HG03175 (cell line): ENCODE data around the gene SPIN1.

Experiments
- ATAC-seq: cut with Tn5 transposase; IDR thresholded peaks from one replicate; pipeline ENCODE4 v1.9.1; 2021; ENCODE audit warnings: mild to moderate bottlenecking, moderate library complexity; ENCODE audit not compliant: unreplicated experiment

The SPIN1 gene

DNA sequence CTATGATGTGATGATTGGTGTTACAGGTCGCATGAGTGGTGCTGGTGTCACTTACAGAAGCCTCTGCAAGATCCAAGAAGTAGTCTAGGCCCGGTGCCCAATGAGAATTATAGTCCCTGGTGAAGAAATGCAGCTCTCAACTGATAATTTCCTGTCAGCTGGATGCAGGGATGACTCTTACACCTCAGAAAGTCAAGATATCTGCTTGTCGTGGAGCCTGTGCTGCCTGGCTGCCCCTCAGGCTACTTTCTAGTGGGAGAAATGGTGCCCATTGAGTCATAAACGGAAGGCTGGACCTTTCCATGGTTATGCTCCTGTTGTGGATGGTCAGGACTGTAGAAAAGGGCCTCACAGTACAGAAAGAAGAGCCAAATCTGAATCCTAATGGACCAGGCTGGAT is 99.9 kb downstream of the SPIN1 start:
- no peak for ATAC-seq

DNA sequence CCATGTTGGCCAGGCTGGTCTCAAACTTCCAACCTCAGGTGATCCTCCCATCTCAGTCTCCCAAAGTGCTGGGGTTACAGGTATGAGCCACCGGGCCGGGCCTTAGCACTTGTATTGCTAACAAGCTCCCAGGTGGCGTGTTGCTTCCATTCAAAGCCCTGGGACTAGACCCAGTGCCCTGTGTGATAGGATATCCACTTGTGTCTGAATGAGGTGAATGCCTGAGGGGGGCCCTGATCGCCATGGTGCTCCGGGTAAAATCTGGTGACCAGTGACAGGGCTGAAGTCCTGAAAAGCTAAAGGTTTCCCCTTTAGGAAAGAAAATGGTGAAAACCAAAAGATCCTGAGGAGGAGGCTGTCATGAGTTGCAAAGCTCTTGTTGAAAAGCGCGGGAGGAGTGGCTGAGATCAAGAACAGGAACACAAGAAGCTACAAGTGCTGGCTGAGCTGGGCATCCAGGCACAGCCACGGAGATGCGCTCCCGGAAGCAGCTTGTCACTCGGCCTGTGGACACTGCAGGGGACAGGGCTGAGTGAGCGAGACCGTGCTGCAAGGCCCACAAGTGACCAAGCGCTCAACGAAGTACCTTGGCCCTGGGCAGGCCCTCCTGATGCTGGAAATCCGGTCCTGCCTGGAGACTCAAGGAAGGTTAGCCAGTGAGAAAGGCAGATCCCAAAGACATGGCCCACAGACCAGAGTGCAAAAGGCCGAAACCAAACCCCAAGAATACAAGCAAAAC is 106.9 kb downstream of the SPIN1 start:
- ATAC-seq = no peak

DNA sequence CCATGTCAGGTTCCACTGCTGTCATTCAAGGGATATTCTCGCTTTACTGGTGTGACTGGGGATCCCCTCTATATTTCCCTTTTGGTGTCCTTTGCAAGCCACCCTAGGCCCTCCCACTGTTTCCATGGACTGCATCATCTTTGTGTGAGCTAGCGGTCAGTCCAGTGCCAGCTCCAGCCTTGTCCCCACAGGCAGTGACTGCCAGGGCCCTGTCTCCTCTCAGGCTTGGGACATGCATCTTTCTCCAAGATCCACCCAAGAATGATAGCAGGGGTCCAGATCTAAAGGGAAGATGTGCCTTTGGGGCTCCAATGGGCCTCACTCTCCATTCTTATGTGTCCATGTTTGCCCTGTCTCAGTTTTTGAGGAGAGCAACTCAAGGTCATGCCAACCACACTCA is 109.0 kb downstream of the SPIN1 start:
- no peak for ATAC-seq

DNA sequence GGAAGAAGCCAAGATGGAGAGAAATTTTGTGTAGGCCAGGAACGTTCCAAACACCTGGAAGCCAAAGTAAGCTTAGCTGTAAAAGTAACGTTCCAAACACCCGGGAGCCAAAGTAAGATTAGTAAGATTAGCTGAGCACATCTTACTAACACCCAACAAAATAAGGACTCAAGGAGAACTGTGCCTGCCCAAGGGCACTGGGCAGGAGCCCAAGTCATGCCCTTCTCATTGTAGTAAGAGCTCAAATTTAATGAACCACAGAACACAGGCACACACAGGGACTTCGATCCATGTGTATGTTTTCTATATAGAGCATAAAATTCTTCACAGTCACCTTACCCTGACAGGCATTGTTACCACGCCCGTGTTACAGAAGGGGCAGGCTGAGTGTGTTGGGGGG is 110.6 kb downstream of the SPIN1 start:
- no peak for ATAC-seq

DNA sequence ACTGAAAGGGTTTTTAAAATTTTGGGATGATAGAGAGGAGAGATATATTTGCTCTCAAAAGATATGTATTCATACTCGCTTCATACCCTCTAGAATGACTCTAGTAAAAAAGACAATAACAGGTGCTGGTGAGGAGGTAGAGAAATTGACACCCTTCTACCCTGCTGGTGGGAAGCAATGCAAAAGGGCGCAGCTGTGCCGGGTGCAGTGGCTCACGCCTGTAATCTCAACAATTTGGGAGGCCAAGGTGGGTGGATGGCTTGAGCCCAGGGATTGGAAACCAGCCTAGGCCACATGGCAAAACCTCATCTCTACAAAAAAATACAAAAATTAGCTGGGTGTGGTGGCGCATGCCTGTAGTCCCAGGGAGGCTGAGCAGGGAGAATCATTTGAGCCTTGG is 112.8 kb downstream of the SPIN1 start:
- no peak for ATAC-seq

DNA sequence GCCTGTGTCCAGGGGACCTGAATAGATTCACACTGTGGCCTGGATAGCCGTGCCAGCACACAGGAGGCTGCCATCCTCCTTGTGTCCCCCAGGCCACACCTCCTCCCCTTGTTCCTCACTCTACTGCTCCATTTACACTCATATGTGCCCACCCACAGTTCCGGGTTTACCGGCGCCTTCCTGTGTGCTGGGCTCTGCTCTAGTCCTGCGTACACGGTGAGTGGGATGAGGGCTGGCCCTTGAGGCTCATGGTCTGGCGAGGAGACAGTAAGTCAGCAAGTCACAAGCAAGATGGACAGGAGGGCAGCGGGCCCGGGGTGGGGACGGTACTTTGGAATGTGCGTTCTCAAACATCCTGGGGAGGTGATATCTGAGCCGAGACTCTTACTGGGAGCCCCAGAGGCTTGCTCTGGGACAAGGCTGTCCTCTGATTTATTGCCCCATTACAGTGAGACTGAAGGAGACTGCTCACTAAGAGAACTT is 114.3 kb downstream of the SPIN1 start:
- no peak for ATAC-seq

DNA sequence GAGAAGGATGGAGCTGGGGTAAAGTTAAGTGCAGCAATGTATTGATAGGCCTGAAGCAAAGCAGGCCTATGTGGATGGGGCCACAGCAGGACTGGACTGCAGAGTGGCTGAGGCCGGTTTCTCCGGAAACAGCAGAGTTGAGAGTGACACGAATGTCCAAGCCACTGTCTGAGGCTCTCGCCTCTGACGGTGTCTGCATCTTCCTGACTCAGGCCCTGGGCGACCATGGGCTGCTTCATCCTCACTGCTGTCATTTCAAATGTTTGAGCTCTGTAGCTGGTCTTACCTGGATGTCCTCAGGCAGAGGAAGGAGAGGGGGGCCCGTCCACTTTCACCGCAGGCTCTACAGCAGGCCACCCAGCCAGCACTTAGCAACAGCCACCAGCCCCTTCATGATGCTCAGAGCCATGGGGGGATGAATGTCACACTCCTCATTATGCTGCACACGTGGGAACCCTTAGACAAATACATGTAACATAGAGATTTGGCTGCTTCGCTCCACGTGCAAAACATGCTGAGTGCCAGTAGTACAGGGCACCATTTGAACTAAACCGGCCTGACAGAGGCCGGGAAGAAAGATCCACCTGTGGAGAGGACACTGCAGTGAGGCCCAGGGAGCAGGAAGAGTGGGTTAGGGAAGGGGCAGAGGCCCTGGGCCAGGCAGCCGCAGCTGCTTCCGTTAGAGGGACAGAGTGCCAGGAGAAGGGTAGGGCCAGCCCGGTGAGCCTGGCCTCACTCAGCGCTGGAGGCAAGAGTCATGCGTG is 115.0 kb downstream of the SPIN1 start:
- ATAC-seq = no peak

DNA sequence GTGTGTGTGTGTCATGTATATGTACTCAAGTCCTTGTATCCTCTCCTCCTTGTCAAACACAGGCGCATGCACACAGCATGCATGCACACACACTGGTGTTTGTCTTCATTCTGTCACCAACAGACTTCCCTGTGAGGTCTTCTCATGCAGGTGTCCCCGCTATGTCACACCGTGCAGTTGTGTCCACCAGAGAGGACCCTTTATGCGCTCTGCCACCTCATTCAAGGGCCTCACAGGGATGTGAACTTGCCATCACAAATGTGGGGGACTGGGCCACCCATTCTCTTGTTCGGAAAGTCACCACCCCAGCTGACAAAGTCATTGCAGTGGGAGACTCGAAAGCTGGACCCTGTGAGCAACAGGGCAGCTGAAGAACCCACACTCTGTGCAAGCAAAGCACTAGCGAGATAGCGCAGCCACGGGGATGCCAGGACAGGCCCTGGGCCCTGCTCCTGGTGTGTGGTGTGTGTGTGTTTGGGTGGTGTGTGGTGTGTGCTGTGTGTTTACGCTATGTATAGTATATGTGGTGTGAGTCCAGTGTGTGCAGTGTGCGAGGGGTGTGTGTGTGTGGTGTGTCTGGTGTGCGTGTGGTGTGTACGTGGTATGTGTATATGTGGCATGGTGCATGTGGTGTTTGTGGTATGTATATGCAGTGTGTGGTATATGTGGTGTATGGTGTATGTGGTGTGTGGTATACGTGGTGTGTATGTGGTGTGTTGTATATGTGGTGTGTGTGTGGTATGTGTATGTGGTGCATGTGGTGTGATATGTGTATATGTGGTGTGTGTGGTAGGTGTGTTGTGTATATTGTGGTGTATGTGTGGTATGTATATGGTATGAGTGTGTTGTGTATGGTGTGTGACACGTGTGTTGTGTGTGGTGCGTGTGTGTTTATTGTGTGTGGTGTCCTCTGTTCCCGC is 115.9 kb downstream of the SPIN1 start:
- ATAC-seq = no peak

GRCh38 chr9:88508326-88508725 is 120.1 kb downstream of the SPIN1 start:
- no peak for ATAC-seq

DNA sequence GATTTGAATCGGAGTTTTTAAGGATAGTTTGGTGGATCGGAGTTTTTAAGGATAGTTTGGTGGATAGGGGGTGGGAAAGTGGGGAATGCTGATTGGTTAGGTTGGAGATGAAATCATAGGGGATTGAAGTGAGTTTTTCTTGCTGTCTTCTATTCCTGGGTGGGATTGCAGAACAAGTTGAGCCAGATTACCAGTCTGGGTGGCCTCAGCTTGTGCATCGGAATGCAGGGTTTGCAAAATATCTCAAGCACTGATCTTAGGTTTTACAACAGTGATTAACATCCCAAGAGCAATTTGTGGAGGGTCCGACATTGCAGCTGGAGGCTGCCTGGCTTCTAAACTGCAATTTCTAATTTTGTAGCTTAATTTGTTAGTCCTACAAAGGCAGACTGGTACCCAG is 123.7 kb downstream of the SPIN1 start:
- no peak for ATAC-seq

DNA sequence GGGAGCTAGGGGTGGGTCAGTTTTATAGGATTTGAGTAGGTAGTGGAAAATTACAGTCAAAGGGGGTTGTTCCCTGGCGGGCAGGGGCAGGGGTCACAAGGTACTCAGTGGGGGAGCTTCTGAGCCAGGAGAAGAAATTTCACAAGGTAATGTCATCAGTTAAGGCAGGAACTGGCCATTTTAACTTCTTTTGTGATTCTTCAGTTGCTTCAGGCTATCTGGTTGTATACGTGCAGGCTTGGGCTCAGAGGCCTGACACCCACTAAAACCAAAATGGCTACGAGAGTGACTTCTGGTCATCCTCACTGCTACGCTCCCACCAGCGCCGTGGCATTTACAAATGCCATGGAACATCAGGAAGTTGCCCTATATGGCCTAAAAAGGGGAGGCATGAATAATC is 126.0 kb downstream of the SPIN1 start:
- no peak for ATAC-seq

- no peak for ATAC-seq
Measured at GRCh38 chr9:88521308-88521707, 133.1 kb downstream of the SPIN1 start.

DNA sequence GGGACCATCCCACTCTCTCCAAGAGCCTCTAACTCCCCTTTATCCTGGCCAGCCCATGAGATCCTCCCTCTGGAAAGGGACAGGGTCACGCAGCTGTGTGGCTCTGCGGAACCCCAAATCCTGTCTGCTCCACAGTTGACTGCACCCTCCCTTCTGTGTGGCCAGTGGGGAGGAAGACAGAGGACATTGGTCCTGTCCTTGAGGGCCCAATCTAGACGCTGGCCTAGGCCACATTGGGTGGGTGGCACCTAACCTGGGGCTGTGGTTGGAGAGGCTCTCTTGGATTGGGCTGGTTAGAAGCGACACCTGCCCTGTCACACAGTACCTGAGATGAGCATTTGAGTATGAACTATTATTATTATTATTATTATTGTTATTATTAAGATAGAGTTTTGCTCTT is 134.1 kb downstream of the SPIN1 start:
- ATAC-seq = no peak

GRCh38 chr9:88523056-88523455 is 134.8 kb downstream of the SPIN1 start:
- ATAC-seq = no peak

GRCh38 chr9:88524911-88525310 is 136.7 kb downstream of the SPIN1 start:
- ATAC-seq = no peak

GRCh38 chr9:88527618-88528017 is 139.4 kb downstream of the SPIN1 start:
- ATAC-seq = no peak
